Neural cell (in vitro differentiated cells): ENCODE results near the gene CROCC2.

Experiments used
- EP300 ChIP-seq: fragments of 450-650 bp; conservative IDR thresholded peaks from 2 replicates; pipeline ENCODE4 v1.6.1; 2014; ENCODE audit warnings: antibody characterized with exemption, mild to moderate bottlenecking, moderate library complexity; ENCODE audit not compliant: poor library complexity, severe bottlenecking
- EZH2 ChIP-seq: fragments of 200-600, 300-800 bp; shearing (Covaris generic), sonication (generic); IDR thresholded peaks from 2 replicates; pipeline ENCODE4 v1.6.1; 2014; ENCODE audit warnings: antibody characterized with exemption, low read length, borderline replicate concordance, mild to moderate bottlenecking; ENCODE audit not compliant: insufficient read depth, poor library complexity, severe bottlenecking
- POLR2AphosphoS5 ChIP-seq: IDR thresholded peaks from 2 replicates; pipeline ENCODE4 v1.6.1; 2012
- SMC3 ChIP-seq: fragments of 450-650 bp; conservative IDR thresholded peaks from 2 replicates; pipeline ENCODE4 v1.6.1; 2014; ENCODE audit warnings: antibody characterized with exemption, mild to moderate bottlenecking, moderate library complexity; ENCODE audit not compliant: poor library complexity
- TAF1 ChIP-seq: IDR thresholded peaks from 2 replicates; pipeline ENCODE4 v1.6.1; 2012; ENCODE audit warnings: low read depth
- TF ChIP-seq, protein P1 (sequence below): fragments of 450-650 bp; IDR thresholded peaks from 2 replicates; pipeline ENCODE4 v1.5.1; 2014; ENCODE audit warnings: antibody characterized with exemption, mild to moderate bottlenecking, moderate library complexity; ENCODE audit not compliant: poor library complexity, severe bottlenecking

DNA sequence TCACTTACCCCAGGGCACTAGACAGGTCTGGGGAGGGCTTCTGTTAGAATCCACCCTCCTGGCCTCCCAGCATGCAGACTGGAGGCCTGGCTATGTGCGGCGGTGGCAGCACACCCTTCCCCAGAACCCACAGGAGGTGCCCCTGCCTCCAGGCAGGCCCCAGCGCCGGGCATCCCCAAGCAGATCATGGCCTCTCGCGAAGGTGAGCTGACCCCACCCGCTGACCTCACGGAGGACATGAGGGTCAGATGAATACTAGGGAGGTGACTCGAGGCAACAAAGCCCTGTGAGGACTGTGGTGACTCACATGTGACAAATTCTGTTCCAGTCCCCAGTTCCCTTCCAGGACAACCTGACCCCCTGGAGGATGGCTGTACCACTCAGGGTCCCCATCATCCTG is 12.1 kb upstream of the CROCC2 start:
- TF ChIP-seq, protein P1, sequence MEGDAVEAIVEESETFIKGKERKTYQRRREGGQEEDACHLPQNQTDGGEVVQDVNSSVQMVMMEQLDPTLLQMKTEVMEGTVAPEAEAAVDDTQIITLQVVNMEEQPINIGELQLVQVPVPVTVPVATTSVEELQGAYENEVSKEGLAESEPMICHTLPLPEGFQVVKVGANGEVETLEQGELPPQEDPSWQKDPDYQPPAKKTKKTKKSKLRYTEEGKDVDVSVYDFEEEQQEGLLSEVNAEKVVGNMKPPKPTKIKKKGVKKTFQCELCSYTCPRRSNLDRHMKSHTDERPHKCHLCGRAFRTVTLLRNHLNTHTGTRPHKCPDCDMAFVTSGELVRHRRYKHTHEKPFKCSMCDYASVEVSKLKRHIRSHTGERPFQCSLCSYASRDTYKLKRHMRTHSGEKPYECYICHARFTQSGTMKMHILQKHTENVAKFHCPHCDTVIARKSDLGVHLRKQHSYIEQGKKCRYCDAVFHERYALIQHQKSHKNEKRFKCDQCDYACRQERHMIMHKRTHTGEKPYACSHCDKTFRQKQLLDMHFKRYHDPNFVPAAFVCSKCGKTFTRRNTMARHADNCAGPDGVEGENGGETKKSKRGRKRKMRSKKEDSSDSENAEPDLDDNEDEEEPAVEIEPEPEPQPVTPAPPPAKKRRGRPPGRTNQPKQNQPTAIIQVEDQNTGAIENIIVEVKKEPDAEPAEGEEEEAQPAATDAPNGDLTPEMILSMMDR, result no peak
- TF ChIP-seq TAF1 (no peak), POLR2AphosphoS5 (no peak), EP300 (no peak), SMC3 (no peak), EZH2 (no peak)
